ENCODE results near the gene LDLRAD1. TPM values are rescaled to one million over a fixed set of nuclear protein-coding genes. Genes with fewer than 3 reads are reported as not detected.

LDLRAD1 gene
- total RNA-seq, 1 donor from 2014 or later: 13.7 TPM

- Histone ChIP-seq H3K36me3 (peaks cover 83% of the 10 kb centered on the region), H3K4me1 (no peaks in the 10 kb centered on the region), H3K27ac (no peak overlapping the region), H3K27me3 (ENCODE audit: low read depth) (no peaks in the 10 kb centered on the region), H3K9me3 (no peaks in the 10 kb centered on the region), H3K4me3 (no peak overlapping the region)
- DNase-seq (no peak), ATAC-seq (no peak)
- intact Hi-C loops (cut with DNase I): no loop called here
- TF ChIP-seq, protein P1, sequence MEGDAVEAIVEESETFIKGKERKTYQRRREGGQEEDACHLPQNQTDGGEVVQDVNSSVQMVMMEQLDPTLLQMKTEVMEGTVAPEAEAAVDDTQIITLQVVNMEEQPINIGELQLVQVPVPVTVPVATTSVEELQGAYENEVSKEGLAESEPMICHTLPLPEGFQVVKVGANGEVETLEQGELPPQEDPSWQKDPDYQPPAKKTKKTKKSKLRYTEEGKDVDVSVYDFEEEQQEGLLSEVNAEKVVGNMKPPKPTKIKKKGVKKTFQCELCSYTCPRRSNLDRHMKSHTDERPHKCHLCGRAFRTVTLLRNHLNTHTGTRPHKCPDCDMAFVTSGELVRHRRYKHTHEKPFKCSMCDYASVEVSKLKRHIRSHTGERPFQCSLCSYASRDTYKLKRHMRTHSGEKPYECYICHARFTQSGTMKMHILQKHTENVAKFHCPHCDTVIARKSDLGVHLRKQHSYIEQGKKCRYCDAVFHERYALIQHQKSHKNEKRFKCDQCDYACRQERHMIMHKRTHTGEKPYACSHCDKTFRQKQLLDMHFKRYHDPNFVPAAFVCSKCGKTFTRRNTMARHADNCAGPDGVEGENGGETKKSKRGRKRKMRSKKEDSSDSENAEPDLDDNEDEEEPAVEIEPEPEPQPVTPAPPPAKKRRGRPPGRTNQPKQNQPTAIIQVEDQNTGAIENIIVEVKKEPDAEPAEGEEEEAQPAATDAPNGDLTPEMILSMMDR (IDR thresholded peaks at IDR 0.05): no peak
These were observed 54.5 kb downstream of the LDLRAD1 start for GRCh38 chr1:53963460-53963859.

DNA sequence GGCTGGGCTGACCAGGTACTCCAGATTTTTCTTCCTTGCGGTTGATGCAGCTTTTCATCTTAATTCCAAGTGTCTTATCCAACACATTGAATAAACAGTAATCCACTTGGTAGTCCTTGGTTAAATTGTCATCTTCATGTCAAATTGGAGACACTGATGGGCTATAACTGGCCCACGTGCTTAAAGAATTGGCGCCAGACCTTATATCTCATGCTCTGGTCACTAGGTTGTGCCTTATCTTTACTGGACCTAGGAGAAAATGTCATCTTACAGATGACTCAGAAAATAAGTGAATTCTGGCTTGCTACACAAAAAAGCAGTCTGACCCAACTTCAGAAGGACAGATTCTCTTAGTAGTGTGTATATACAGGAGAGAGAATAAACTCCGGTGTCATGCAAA lies 55.6 kb downstream of the LDLRAD1 start:
- TF ChIP-seq, protein P1 (IDR thresholded peaks at IDR 0.05): no peak
- no peaks in the 10 kb centered on the region for H3K9me3 ChIP-seq
- no peak overlapping the region for H3K27ac ChIP-seq
- no peak overlapping the region for H3K4me3 ChIP-seq
- peaks cover 6% of the 10 kb centered on the region for H3K4me1 ChIP-seq
- H3K27me3 ChIP-seq (ENCODE audit: low read depth): no peaks in the 10 kb centered on the region
- H3K36me3 ChIP-seq: peaks cover 72% of the 10 kb centered on the region
- DNase-seq (no peak), ATAC-seq (no peak)
- intact Hi-C loops (cut with DNase I): no loop called here

GRCh38 chr1:53959664-53960250 lies 58.2 kb downstream of the LDLRAD1 start:
- intact Hi-C loops (cut with DNase I): loop anchor here (10.0 kb wide), 1 partner anchor 85 kb away; no protein-coding TSS in a partner anchor

More at GRCh38 chr1:53959664-53960250, 58.2 kb downstream of the LDLRAD1 start:
- no peak for DNase-seq
- H3K4me1 ChIP-seq: peaks cover 18% of the 10 kb centered on the region
- H3K9me3 ChIP-seq: no peaks in the 10 kb centered on the region
- TF ChIP-seq, protein P1 (IDR thresholded peaks at IDR 0.05): peak; percentile 50
- no peaks in the 10 kb centered on the region for H3K27me3 ChIP-seq (ENCODE audit: low read depth)
- ATAC-seq: peak in 1 of 2 donors; percentile 50
- H3K27ac ChIP-seq: no peak overlapping the region
- H3K36me3 ChIP-seq: peaks cover 49% of the 10 kb centered on the region
- no peak overlapping the region for H3K4me3 ChIP-seq

Small RNA genes lying within 50 kb of the gene (microRNA-seq; reads per million reads assigned to microRNA genes)
- 1.5 reads per million for gene MIR4781 (ENCODE audit: borderline number of aligned reads)

Other genes with a start within 250 kb of the LDLRAD1 start
- gene NDC1, start 179.9 kb downstream of the LDLRAD1 start, total RNA-seq: 9.9 TPM
- gene YIPF1, start 128.4 kb downstream of the LDLRAD1 start, total RNA-seq: 24.5 TPM
- gene DIO1, start 124.0 kb downstream of the LDLRAD1 start, total RNA-seq: not detected
- gene IFT25, start 72.5 kb downstream of the LDLRAD1 start, total RNA-seq: 23.7 TPM
- 16.5 TPM for gene LRRC42, start 71.8 kb downstream of the LDLRAD1 start, total RNA-seq
- 475 TPM for gene TMEM59, start 35.0 kb upstream of the LDLRAD1 start, total RNA-seq
- 5.3 TPM for gene TCEANC2, start 35.4 kb upstream of the LDLRAD1 start, total RNA-seq
- gene CDCP2, start 134.8 kb upstream of the LDLRAD1 start, total RNA-seq: not detected
- 9.0 TPM for gene CYB5RL, start 181.8 kb upstream of the LDLRAD1 start, total RNA-seq
- 41.8 TPM for gene MRPL37, start 182.0 kb upstream of the LDLRAD1 start, total RNA-seq